K562 (cell line): ENCODE data around the gene S100A10. TPM values are rescaled to one million over a fixed set of nuclear protein-coding genes. Genes with fewer than 3 reads are reported as not detected.

Experiments used
- MAFG ChIP-seq: fragments of 450-650 bp; conservative IDR thresholded peaks from 2 replicates; pipeline ENCODE4 v1.6.1; 2016; ENCODE audit warnings: missing genetic modification characterization, missing compliant biosample characterization
- MXI1 ChIP-seq: IDR thresholded peaks from 2 replicates; pipeline ENCODE4 v1.6.1; 2011; ENCODE audit warnings: low read depth, mild to moderate bottlenecking, improper control_type of control experiment, low read length
- RAD21 ChIP-seq, 2 experiments: fragments of 250-450 bp in 1 of 2; fragments of 450-650 bp in 1 of 2; sonication (Bioruptor Pico) in 1 of 2; formaldehyde crosslinking in 1 of 2; IDR thresholded peaks in 1 of 2; conservative IDR thresholded peaks in 1 of 2; 2 replicates each; pipeline versions ENCODE4 v1.4.0 to v1.8.0; 2020 to 2022; ENCODE audit warnings: mild to moderate bottlenecking in 2 of 2, moderate library complexity in 1 of 2
- SMC3 ChIP-seq: conservative IDR thresholded peaks from 2 replicates; pipeline ENCODE4 v1.6.1; 2011; ENCODE audit warnings: low read depth, low read length, improper control_type of control experiment; ENCODE audit not compliant: insufficient read depth
- ZNF384 ChIP-seq: IDR thresholded peaks from 2 replicates; pipeline ENCODE4 v1.6.1; 2012; ENCODE audit warnings: low read depth, low read length, improper control_type of control experiment
- polyA plus RNA-seq, 8 experiments: library from polyadenylated mRNA; depleted of rRNA in 4 of 8; stranded (reverse) in 5 of 8; unstranded in 3 of 8; fragments of >200 nt; fragmentation: Nextera tagmentation in 2 of 8; fragmentation: Illumina TruSeq in 1 of 8; extraction: Ambion mirVana in 2 of 8; extraction: Trizol in 1 of 8; gene quantifications; 2 replicates each; pipeline versions ENCODE4 v1.2.1 to v1.2.3, GENCODE V29; 2011 to 2014; ENCODE audit warnings: inconsistent platforms in 1 of 8, missing spikeins in 1 of 8
- total RNA-seq, 7 experiments: library from RNA; depleted of rRNA in 6 of 7; stranded (reverse); fragments of >200 nt in 6 of 7; fragmentation: Illumina TruSeq in 2 of 7; extraction: Trizol in 2 of 7; gene quantifications; 2 replicates each; pipeline versions ENCODE4 v1.2.1 to v1.2.3, GENCODE V29; 2011 to 2021; ENCODE audit warnings: low replicate concordance in 1 of 7
- TF ChIP-seq, protein P1 (sequence below): fragments of 450-650 bp; IDR thresholded peaks from 2 replicates; pipeline ENCODE4 v1.6.1; 2014; ENCODE audit warnings: low read depth, mild to moderate bottlenecking, moderate library complexity, borderline replicate concordance
- TF ChIP-seq, protein P2 (sequence below): fragments of 450-650 bp; formaldehyde crosslinking; IDR thresholded peaks from 2 replicates; pipeline ENCODE4 v1.4.0; 2020; ENCODE audit warnings: mild to moderate bottlenecking, moderate library complexity
- TF ChIP-seq, protein P3 (sequence below): sonication (generic); formaldehyde crosslinking; IDR thresholded peaks from 2 replicates; pipeline ENCODE4 v1.8.0; 2023; ENCODE audit warnings: mild to moderate bottlenecking, missing genetic modification reagents

Gene S100A10
- total and polyA plus RNA-seq, 9 of the 15 experiments (the other 6 are each of a cell fraction or from before 2014, with no cell fraction given): 0.32 to 1.6 (median 0.50) TPM; not detected in 3

DNA sequence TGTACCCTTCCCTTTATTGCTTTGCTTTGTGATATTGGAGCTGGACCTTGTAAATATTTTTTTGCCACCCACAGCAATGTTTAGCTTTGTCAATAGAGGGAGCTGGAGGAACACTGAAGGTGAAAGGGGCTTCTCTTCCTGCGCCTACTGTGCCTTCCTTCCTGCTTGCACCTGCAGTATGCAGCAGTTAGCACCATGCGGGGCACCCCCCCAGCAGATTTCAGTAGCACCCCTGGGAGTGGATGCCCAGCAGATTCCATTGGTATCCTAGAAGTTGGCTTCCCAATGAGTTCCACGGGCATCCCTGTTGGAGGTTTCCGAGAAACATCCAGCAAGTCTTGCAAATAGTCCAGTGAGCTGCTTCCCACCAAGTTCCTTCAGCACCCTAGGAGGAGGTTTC, 25.6 kb downstream of the S100A10 start (continued):
- TF ChIP-seq, protein P1, sequence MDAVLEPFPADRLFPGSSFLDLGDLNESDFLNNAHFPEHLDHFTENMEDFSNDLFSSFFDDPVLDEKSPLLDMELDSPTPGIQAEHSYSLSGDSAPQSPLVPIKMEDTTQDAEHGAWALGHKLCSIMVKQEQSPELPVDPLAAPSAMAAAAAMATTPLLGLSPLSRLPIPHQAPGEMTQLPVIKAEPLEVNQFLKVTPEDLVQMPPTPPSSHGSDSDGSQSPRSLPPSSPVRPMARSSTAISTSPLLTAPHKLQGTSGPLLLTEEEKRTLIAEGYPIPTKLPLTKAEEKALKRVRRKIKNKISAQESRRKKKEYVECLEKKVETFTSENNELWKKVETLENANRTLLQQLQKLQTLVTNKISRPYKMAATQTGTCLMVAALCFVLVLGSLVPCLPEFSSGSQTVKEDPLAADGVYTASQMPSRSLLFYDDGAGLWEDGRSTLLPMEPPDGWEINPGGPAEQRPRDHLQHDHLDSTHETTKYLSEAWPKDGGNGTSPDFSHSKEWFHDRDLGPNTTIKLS: no peak
- peak; percentile 76 for TF ChIP-seq SMC3
- TF ChIP-seq ZNF384: peak; percentile 30; the same call in 1 of the 2 replicates
- TF ChIP-seq RAD21 (CRISPR knock-in tag; conservative IDR thresholded peaks at IDR 0.05 in 1 of 2, IDR thresholded peaks at IDR 0.05 in 1 of 2): peak; percentile 87 to 95
- 0 out of 2 replicates have a peak, but pooled peaks have one; percentile 18 for TF ChIP-seq MAFG (tag)
- TF ChIP-seq, protein P2, sequence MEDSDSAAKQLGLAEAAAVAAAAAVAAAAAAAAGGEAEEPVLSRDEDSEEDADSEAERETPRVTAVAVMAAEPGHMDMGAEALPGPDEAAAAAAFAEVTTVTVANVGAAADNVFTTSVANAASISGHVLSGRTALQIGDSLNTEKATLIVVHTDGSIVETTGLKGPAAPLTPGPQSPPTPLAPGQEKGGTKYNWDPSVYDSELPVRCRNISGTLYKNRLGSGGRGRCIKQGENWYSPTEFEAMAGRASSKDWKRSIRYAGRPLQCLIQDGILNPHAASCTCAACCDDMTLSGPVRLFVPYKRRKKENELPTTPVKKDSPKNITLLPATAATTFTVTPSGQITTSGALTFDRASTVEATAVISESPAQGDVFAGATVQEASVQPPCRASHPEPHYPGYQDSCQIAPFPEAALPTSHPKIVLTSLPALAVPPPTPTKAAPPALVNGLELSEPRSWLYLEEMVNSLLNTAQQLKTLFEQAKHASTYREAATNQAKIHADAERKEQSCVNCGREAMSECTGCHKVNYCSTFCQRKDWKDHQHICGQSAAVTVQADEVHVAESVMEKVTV (CRISPR knock-in tag): peak; percentile 76
- no peak for TF ChIP-seq MXI1
- TF ChIP-seq, protein P3, sequence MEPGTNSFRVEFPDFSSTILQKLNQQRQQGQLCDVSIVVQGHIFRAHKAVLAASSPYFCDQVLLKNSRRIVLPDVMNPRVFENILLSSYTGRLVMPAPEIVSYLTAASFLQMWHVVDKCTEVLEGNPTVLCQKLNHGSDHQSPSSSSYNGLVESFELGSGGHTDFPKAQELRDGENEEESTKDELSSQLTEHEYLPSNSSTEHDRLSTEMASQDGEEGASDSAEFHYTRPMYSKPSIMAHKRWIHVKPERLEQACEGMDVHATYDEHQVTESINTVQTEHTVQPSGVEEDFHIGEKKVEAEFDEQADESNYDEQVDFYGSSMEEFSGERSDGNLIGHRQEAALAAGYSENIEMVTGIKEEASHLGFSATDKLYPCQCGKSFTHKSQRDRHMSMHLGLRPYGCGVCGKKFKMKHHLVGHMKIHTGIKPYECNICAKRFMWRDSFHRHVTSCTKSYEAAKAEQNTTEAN (CRISPR knock-in tag): no peak
